Endometrial microvascular endothelial cells (primary cell): ENCODE measurements around the gene CFD. TPM values are rescaled to one million over a fixed set of nuclear protein-coding genes. Genes with fewer than 3 reads are reported as not detected.
"Not testable (repeated sequence)": the region's sequence is repeated elsewhere in the genome, so short reads cannot be mapped to it uniquely, and the experiment has no call there.

ENCODE experiments used
- in situ Hi-C: cut with HindIII; loops from 2 replicates; pipeline ENCODE4 v1.10.0; 2017; ENCODE audit warnings: low sequenced_read_pairs, low pct_unique_long_range_greater_than_20kb; ENCODE audit errors: inconsistent ontology term
- total RNA-seq: library from RNA; depleted of rRNA; stranded (reverse); fragments of >200 nt; gene quantifications from one replicate; pipeline ENCODE4 v1.2.3, GENCODE V29; 2015; ENCODE audit errors: inconsistent ontology term

CFD gene
- total RNA-seq: 5.4 TPM

- in situ Hi-C loops: no loop called here
Observed at GRCh38 chr19:858868-859843, at the start of gene CFD. TSS of gene CFD (plus strand) at chr19:859664. CDS start at chr19:859690, 26 bp downstream.

GRCh38 chr19:810077-810855 is 49.2 kb upstream of the CFD start:
- in situ Hi-C loops: no loop called here

GRCh38 chr19:810883-811489 is 48.5 kb upstream of the CFD start:
- in situ Hi-C loops: no loop called here

- in situ Hi-C loops: no loop called here
Observed at GRCh38 chr19:811506-812048, 47.9 kb upstream of the CFD start.

- in situ Hi-C loops: no loop called here
Observed at GRCh38 chr19:812049-812746, 47.3 kb upstream of the CFD start.

GRCh38 chr19:812747-813218 is 46.7 kb upstream of the CFD start:
- in situ Hi-C loops: no loop called here

- in situ Hi-C loops: no loop called here
Observed at GRCh38 chr19:813219-814151, 46.0 kb upstream of the CFD start.

- in situ Hi-C loops: no loop called here
Observed at GRCh38 chr19:814152-815078, 45.0 kb upstream of the CFD start.

GRCh38 chr19:815079-815774 is 44.2 kb upstream of the CFD start:
- in situ Hi-C loops: no loop called here

- in situ Hi-C loops: no loop called here
Observed at GRCh38 chr19:815775-816499, 43.5 kb upstream of the CFD start.

- in situ Hi-C loops: no loop called here
Observed at GRCh38 chr19:816500-816857, 43.0 kb upstream of the CFD start.

GRCh38 chr19:820212-820611 is 39.3 kb upstream of the CFD start:
- in situ Hi-C loops: not testable (repeated sequence)

GRCh38 chr19:821231-821824 is 38.1 kb upstream of the CFD start:
- in situ Hi-C loops: no loop called here

GRCh38 chr19:821825-822503 is 37.5 kb upstream of the CFD start, which contains the start of gene PLPPR3:
TSS of gene PLPPR3 (minus strand) at chr19:821955. CDS start at chr19:821559, 396 bp downstream.
- in situ Hi-C loops: no loop called here
